AG04450 (cell line): ENCODE measurements around the gene AHRR. TPM values are rescaled to one million over a fixed set of nuclear protein-coding genes. Genes with fewer than 3 reads are reported as not detected.

ENCODE experiments used
- CTCF ChIA-PET: fragments of 300-600, 350-600 bp; formaldehyde crosslinking; extraction: SDS; loops from one replicate; lab custom pipeline; 2022; ENCODE audit warnings: antibody characterized with exemption, inconsistent platforms; lab: Charles Lee
- POLR2A ChIA-PET: fragments of 350-600 bp; formaldehyde crosslinking; extraction: SDS; loops from one replicate; lab custom pipeline; 2021; ENCODE audit warnings: antibody characterized with exemption, inconsistent platforms; lab: Yijun Ruan, JAX
- DNase-seq: peaks from one replicate; pipeline ENCODE4 v3.0.0-alpha.2; 2011; ENCODE audit warnings: low read depth, low spot score
- H3K27ac ChIP-seq: one replicate; pipeline ENCODE4 v1.5.1; 2012; ENCODE audit warnings: low read depth, low read length, control low read depth
- H3K27me3 ChIP-seq: one replicate; pipeline ENCODE4 v1.6.0; 2012; ENCODE audit warnings: low read length; ENCODE audit not compliant: control insufficient read depth, insufficient read depth
- H3K4me3 ChIP-seq: 2 replicates; pipeline ENCODE4 v1.5.1; 2011; ENCODE audit warnings: mild to moderate bottlenecking, low read depth, low read length, control low read depth
- H3K9me3 ChIP-seq: 2 replicates; pipeline ENCODE4 v1.5.1; 2012; ENCODE audit warnings: low read length; ENCODE audit not compliant: control insufficient read depth, insufficient read depth
- polyA plus RNA-seq: library from polyadenylated mRNA; depleted of rRNA; stranded (reverse); fragments of >200 nt; gene quantifications from 2 replicates; pipeline ENCODE4 v1.2.3, GENCODE V29; 2011
- TF ChIP-seq, protein P1 (sequence below): IDR thresholded peaks from 2 replicates; pipeline ENCODE4 v1.5.1; 2011; ENCODE audit warnings: low read depth, low read length, control low read depth, inconsistent platforms

Gene AHRR
- polyA plus RNA-seq, 1 experiment: 22.3 TPM

DNA sequence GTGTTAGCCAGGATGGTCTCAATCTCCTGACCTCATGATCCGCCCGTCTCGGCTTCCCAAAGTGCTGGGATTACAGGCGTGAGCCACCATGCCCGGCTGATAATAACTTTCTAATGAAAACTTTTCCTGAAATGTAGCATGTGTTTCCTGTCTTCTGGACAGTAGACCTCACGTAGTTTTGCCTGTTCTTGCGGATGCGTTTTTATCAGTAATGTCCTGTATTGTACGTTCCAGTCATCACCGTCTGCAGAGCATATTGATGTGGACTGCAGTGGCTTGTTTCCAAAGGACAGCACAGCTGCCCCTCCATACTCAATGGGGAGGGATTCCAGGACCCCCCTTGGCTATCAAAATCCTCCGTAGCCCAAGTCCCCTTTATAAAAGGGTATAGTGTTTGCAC is 134.3 kb downstream of the AHRR start:
- Histone ChIP-seq H3K27me3 (no peaks in the 10 kb centered on the region), H3K9me3 (no peaks in the 10 kb centered on the region; the same call in 1 of the 2 replicates), H3K27ac (no peak overlapping the region), H3K4me3 (no peak overlapping the region)
- TF ChIP-seq, protein P1, sequence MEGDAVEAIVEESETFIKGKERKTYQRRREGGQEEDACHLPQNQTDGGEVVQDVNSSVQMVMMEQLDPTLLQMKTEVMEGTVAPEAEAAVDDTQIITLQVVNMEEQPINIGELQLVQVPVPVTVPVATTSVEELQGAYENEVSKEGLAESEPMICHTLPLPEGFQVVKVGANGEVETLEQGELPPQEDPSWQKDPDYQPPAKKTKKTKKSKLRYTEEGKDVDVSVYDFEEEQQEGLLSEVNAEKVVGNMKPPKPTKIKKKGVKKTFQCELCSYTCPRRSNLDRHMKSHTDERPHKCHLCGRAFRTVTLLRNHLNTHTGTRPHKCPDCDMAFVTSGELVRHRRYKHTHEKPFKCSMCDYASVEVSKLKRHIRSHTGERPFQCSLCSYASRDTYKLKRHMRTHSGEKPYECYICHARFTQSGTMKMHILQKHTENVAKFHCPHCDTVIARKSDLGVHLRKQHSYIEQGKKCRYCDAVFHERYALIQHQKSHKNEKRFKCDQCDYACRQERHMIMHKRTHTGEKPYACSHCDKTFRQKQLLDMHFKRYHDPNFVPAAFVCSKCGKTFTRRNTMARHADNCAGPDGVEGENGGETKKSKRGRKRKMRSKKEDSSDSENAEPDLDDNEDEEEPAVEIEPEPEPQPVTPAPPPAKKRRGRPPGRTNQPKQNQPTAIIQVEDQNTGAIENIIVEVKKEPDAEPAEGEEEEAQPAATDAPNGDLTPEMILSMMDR: no peak
- ChIA-PET CTCF (interaction anchor here (1.0 kb wide), 1 partner anchor 9 kb away, joined by 4 read pairs; no protein-coding TSS in a partner anchor), POLR2A (no interaction called here)
- DNase-seq: no peak

DNA sequence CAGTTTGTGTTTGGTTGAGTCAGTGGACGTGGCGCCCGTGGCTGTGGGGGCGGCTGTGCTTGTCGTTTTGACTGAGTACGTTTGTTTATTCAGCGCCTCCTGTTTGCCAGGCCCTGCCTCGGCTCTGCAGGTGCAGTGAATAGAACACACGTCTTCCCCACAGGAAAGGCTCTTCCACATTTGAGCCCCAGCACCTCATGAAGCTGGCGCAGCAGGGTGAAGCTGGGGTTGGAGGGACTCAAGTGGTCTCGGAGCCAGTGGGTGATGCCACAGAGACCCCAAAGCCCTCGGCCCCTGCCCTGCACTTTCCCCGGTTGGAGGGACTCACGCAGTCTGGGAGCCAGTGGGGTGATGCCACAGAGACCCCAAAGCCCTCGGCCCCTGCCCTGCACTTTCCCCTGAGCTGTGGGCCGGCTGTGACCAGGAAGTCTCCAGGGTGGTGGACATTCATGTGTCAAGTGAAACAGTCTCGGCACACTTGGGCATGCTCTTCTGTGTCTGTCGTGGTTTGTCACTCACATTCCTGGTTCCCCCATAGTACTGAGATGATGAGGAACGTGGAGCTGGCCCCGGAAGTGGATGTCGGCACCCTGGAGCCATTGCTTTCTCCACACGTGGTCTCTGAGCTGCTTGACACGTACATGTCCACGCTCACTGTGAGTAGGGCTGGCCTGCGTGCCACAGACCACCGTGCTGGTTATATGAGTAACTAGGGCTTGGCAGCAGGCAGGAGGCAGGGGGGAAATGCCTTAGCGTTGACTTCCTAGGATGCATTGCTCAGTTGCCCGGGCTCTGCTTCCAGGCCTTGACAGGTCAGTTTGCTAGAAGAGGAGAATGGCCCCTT is 135.1 kb downstream of the AHRR start:
- ChIA-PET CTCF (interaction anchor here (0.8 kb wide), 1 partner anchor 10 kb away, joined by 3 read pairs; no protein-coding TSS in a partner anchor), POLR2A (no interaction called here)
- TF ChIP-seq, protein P1: no peak
- DNase-seq: no peak
- no peak overlapping the region for H3K4me3 ChIP-seq
- H3K27me3 ChIP-seq: no peaks in the 10 kb centered on the region
- H3K27ac ChIP-seq: no peak overlapping the region
- no peaks in the 10 kb centered on the region; the same call in 1 of the 2 replicates for H3K9me3 ChIP-seq

DNA sequence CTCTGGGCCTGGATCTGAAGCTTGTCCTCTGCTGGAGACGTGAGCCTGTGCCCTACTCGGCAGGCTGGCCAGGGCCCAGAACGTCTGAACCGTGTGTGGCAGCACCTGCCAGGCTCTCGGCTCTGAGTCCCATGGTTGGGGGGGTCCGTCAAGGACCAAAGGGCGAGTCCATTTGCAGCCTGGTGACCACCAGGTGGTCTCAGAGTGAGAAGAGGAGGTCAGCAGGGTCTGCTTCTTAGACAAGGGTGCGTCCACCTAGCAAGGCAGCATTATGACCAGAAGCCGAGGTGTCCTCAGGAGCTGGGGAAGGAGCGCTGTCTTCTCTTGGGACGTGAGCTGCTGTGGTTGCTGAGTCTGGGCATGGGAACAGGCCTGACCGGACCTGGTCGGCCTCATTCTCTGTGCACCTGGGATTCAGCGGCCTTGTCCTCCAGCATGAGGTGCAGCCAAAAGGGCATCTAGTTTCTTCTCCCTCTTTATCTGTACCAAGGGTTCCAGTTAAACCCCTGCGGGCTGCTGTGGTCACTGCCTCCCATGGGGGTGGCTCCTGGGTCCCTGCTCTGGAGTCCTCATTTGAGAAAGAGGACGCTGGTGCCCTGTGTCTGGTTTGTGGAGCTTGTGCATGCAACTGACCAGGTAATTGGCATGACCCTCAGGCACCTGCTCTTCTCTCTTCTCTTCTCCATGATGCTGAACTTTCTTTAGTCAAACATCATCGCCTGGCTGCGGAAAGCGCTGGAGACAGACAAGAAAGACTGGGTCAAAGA is 135.9 kb downstream of the AHRR start:
- no peaks in the 10 kb centered on the region for H3K27me3 ChIP-seq
- H3K27ac ChIP-seq: no peak overlapping the region

DNA sequence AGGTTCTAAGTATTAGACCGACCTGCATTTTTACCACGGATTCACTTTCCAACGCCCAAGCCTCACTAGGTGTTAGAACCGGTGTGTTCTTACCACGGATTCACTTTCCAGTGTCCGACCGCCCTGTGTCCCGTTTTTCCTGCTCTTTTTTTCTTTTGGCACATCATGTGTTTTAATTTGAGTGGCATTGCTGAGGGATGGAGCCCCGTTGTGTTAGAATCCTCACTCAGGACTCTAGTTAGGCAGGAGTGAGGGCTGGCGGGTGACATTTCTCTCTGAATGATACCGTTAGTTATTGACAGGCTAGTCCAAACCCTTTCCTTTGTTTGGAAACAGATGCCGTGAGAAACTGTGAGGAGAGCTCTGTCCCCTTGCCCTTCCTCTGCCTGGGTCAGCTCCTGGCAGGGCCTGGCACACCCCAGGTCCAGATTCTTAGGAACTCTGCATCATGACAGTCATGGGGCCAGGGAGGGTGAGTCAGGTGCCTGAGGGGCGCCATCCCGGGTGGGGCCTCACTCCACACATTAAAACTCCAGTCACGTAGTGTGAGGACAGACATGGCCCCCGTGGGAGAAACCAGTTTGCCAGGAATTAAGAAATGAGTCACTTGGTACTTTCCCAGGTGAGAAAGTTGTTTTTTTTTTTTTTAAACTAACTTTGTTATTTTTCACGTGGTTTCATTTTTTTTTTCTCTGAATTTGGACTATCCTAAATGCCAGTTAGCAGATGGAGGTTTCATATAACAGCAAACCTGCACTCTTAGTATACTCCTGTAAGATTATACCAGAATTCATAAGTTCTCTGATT is 137.2 kb downstream of the AHRR start:
- Histone ChIP-seq H3K9me3 (no peaks in the 10 kb centered on the region; the same call in 1 of the 2 replicates), H3K4me3 (no peak overlapping the region), H3K27ac (no peak overlapping the region), H3K27me3 (no peaks in the 10 kb centered on the region)
- CTCF ChIA-PET: no interaction called here
- no peak for DNase-seq
- TF ChIP-seq, protein P1: no peak
- POLR2A ChIA-PET: no interaction called here

More for the DNA sequence above, 135.9 kb downstream of the AHRR start:
- ChIA-PET CTCF (interaction anchor here (0.8 kb wide), 1 partner anchor 11 kb away, joined by 3 read pairs; no protein-coding TSS in a partner anchor), POLR2A (no interaction called here)
- TF ChIP-seq, protein P1: no peak
- H3K4me3 ChIP-seq: no peak overlapping the region
- DNase-seq: no peak
- H3K9me3 ChIP-seq: no peaks in the 10 kb centered on the region; the same call in 1 of the 2 replicates
